HepG2 (cell line): ENCODE results near the gene KDM5B. TPM values are rescaled to one million over a fixed set of nuclear protein-coding genes. Genes with fewer than 3 reads are reported as not detected.

Experiments used
- ATAC-seq: fragments of 200-7000 bp; cut with Tn5 transposase; 3 replicates; pipeline ENCODE4 v1.9.1; 2020; ENCODE audit warnings: mild to moderate bottlenecking, moderate library complexity
- BruUV-seq: library from RNA; stranded (reverse); fragments of 400-500 nt; replicated peaks from 2 replicates; lab custom pipeline; 2021; lab: Mats Ljungman, UMichigan
- CTCF ChIA-PET: fragments of 300-600 bp; formaldehyde crosslinking; extraction: SDS; loops from one replicate; lab custom pipeline; 2021; ENCODE audit warnings: low total read pairs, inconsistent platforms, low intra/inter-chr PET ratio; lab: Yijun Ruan, JAX
- POLR2A ChIA-PET: fragments of 350-600 bp; sonication (Branson Sonifier 250); formaldehyde crosslinking; loops from one replicate; lab custom pipeline; 2020; ENCODE audit warnings: antibody characterized with exemption, inconsistent platforms; lab: Yijun Ruan, JAX
- DNase-seq: peaks from one replicate; pipeline ENCODE4 v3.0.0-alpha.2; 2015; ENCODE audit warnings: low spot score
- FAIRE-seq: peaks from 3 replicates; lab custom pipeline; 2011; peaks lifted over from hg19 to GRCh38; lab: Jason Lieb, UNC
- H2AFZ ChIP-seq: one replicate; pipeline ENCODE4 v1.6.1; 2011; ENCODE audit warnings: low read length, inconsistent platforms
- H3K27ac ChIP-seq: fragments of 300-600 bp; 3 replicates; pipeline ENCODE4 v1.8.0; 2011; ENCODE audit warnings: mixed run types, mild to moderate bottlenecking, mixed read lengths, low read length, inconsistent platforms; ENCODE audit not compliant: insufficient read depth; ENCODE audit errors: extremely low read length
- H3K27me3 ChIP-seq, 2 experiments: fragments of 200-600 bp in 1 of 2; 2 replicates in 1 of 2; 3 replicates in 1 of 2; pipeline versions ENCODE4 v1.6.0 to v1.8.0; 2011; ENCODE audit warnings: low read length in 2 of 2, mild to moderate bottlenecking in 2 of 2, moderate library complexity in 2 of 2, inconsistent platforms in 1 of 2; ENCODE audit not compliant: insufficient read depth in 2 of 2, control insufficient read depth in 1 of 2
- H3K36me3 ChIP-seq, 2 experiments: fragments of 200-600 bp in 1 of 2; replicated peaks in 1 of 2; 2 replicates in 1 of 2; 3 replicates in 1 of 2; pipeline versions ENCODE4 v1.5.1 to v1.8.0; 2011; ENCODE audit warnings: low read length in 2 of 2, inconsistent platforms in 1 of 2; ENCODE audit not compliant: insufficient read depth in 2 of 2, control insufficient read depth in 1 of 2
- H3K4me1 ChIP-seq: 2 replicates; pipeline ENCODE4 v1.5.1; 2012; ENCODE audit warnings: low read length, inconsistent platforms; ENCODE audit not compliant: insufficient read depth
- H3K4me2 ChIP-seq: 2 replicates; pipeline ENCODE4 v1.6.0; 2011; ENCODE audit warnings: low read depth, low read length, inconsistent platforms
- H3K4me3 ChIP-seq, 3 experiments: fragments of 200-600 bp in 1 of 3; sonication (generic), shearing (Covaris generic) in 1 of 3; replicated peaks in 1 of 3; 2 replicates each; pipeline ENCODE4 v1.5.1; 2011 to 2016; ENCODE audit warnings: low read length in 3 of 3, inconsistent platforms in 2 of 3, low read depth in 2 of 3, mild to moderate bottlenecking in 2 of 3, control low read depth in 1 of 3, mixed read lengths in 1 of 3; ENCODE audit not compliant: insufficient read depth in 1 of 3
- H3K79me2 ChIP-seq: one replicate; pipeline ENCODE4 v1.6.1; 2011; ENCODE audit warnings: low read length, inconsistent platforms; ENCODE audit not compliant: insufficient read depth
- H3K9ac ChIP-seq: 2 replicates; pipeline ENCODE4 v1.6.0; 2011; ENCODE audit warnings: mild to moderate bottlenecking, low read depth, low read length, inconsistent platforms; ENCODE audit not compliant: insufficient read depth
- H3K9me3 ChIP-seq: 2 replicates; pipeline ENCODE4 v1.5.1; 2012; ENCODE audit warnings: mild to moderate bottlenecking, low read length
- H4K20me1 ChIP-seq: 2 replicates; pipeline ENCODE4 v1.6.0; 2011; ENCODE audit warnings: inconsistent platforms, mild to moderate bottlenecking, low read length, moderate library complexity; ENCODE audit not compliant: insufficient read depth
- ATF6 ChIP-seq: sonication (generic); formaldehyde crosslinking; conservative IDR thresholded peaks from 2 replicates; pipeline ENCODE4 v1.4.0; 2020; ENCODE audit warnings: missing genetic modification reagents
- CC2D1A ChIP-seq: sonication (generic); formaldehyde crosslinking; IDR thresholded peaks from 2 replicates; pipeline ENCODE4 v1.8.1; 2023; ENCODE audit warnings: mild to moderate bottlenecking, missing genetic modification reagents
- HOXA3 ChIP-seq: sonication (generic); formaldehyde crosslinking; IDR thresholded peaks from 2 replicates; pipeline ENCODE4 v1.5.0; 2020; ENCODE audit warnings: missing genetic modification reagents
- MIER2 ChIP-seq: IDR thresholded peaks from 2 replicates; pipeline ENCODE4 v1.6.1; 2016; ENCODE audit warnings: missing biosample characterization, missing genetic modification reagents
- NFIB ChIP-seq: sonication (generic); formaldehyde crosslinking; IDR thresholded peaks from 2 replicates; pipeline ENCODE4 v1.9.0; 2021; ENCODE audit warnings: missing genetic modification reagents, mild to moderate bottlenecking, borderline replicate concordance
- NRL ChIP-seq: sonication (generic); formaldehyde crosslinking; IDR thresholded peaks from 2 replicates; pipeline ENCODE4 v1.5.0; 2020; ENCODE audit warnings: missing genetic modification reagents, mild to moderate bottlenecking, moderate library complexity, borderline replicate concordance
- PAF1 ChIP-seq: IDR thresholded peaks from 2 replicates; pipeline ENCODE4 v1.6.1; 2016; ENCODE audit warnings: missing genetic modification reagents, missing compliant biosample characterization
- PCBP2 ChIP-seq: fragments of 200-400 bp; formaldehyde crosslinking; optimal IDR thresholded peaks from 2 replicates; pipeline ENCODE3; 2018; ENCODE audit warnings: low read length, low read depth; ENCODE audit not compliant: poor library complexity, severe bottlenecking
- RBM22 ChIP-seq: fragments of 200-400 bp; formaldehyde crosslinking; optimal IDR thresholded peaks from 2 replicates; pipeline ENCODE3; 2017; ENCODE audit warnings: mild to moderate bottlenecking, low read length, moderate library complexity
- SNAI1 ChIP-seq: sonication (generic); formaldehyde crosslinking; IDR thresholded peaks from 2 replicates; pipeline ENCODE4 v1.5.0; 2020; ENCODE audit warnings: mild to moderate bottlenecking, missing genetic modification reagents, borderline replicate concordance
- XBP1 ChIP-seq: sonication (generic); formaldehyde crosslinking; IDR thresholded peaks from 2 replicates; pipeline ENCODE4 v1.5.0; 2020; ENCODE audit warnings: missing genetic modification reagents
- ZBTB4 ChIP-seq: sonication (generic); formaldehyde crosslinking; IDR thresholded peaks from 2 replicates; pipeline ENCODE4 v1.4.0; 2020; ENCODE audit warnings: missing genetic modification reagents, mild to moderate bottlenecking, borderline replicate concordance
- ZFX ChIP-seq: sonication (generic); formaldehyde crosslinking; IDR thresholded peaks from 2 replicates; pipeline ENCODE4 v1.4.0; 2020; ENCODE audit warnings: mild to moderate bottlenecking, low read depth, missing genetic modification reagents, moderate library complexity
- ZNF234 ChIP-seq: sonication (generic); formaldehyde crosslinking; conservative IDR thresholded peaks from 2 replicates; pipeline ENCODE4 v1.5.1; 2020; ENCODE audit warnings: mild to moderate bottlenecking, missing genetic modification reagents
- ZNF619 ChIP-seq: sonication (generic); formaldehyde crosslinking; IDR thresholded peaks from 2 replicates; pipeline ENCODE4 v1.4.0; 2020; ENCODE audit warnings: mild to moderate bottlenecking, missing genetic modification reagents
- ZNF660 ChIP-seq: sonication (generic); formaldehyde crosslinking; IDR thresholded peaks from 2 replicates; pipeline ENCODE4 v1.5.1; 2020; ENCODE audit warnings: mild to moderate bottlenecking, low read depth, missing genetic modification reagents, borderline replicate concordance
- WGBS: methylation state at CpG from one replicate; pipeline ENCODE4 v1.1.6; 2017; ENCODE audit warnings: low lambda C conversion rate; 5-methylcytosine and 5-hydroxymethylcytosine counted together
- in situ Hi-C: cut with HindIII; loops from 2 replicates; pipeline ENCODE4 v1.10.0; 2017; ENCODE audit warnings: low pct_unique_long_range_greater_than_20kb; ENCODE audit not compliant: extremely low pct_ligation_motif_present
- intact Hi-C: fragments of 100-400 bp; cut with micrococcal nuclease; formaldehyde crosslinking; loops from one replicate; pipeline ENCODE4 v1.10.0; 2022; ENCODE audit not compliant: unreplicated experiment
- polyA plus RNA-seq, 8 experiments: library from polyadenylated mRNA; depleted of rRNA in 3 of 8; stranded (reverse) in 7 of 8; unstranded in 1 of 8; fragments of >200 nt; fragmentation: Illumina TruSeq in 4 of 8; extraction: Trizol in 4 of 8; gene quantifications; 2 replicates each; pipeline versions ENCODE4 v1.2.1 to v1.2.3, GENCODE V29; 2011 to 2016; ENCODE audit warnings: low read depth in 4 of 8, missing spikeins in 1 of 8, mixed read lengths in 1 of 8; ENCODE audit not compliant: insufficient read depth in 1 of 8
- total RNA-seq, 5 experiments: library from RNA; depleted of rRNA; stranded (reverse); fragments of >200 nt; fragmentation: Illumina TruSeq; extraction: Trizol; gene quantifications; 2 replicates each; pipeline ENCODE4 v1.2.3, GENCODE V29; 2016; ENCODE audit warnings: low read depth in 1 of 5

Gene KDM5B
- total and polyA plus RNA-seq, 2 of the 13 experiments (the other 11 are each of a cell fraction or from before 2014, with no cell fraction given), result 34.2 to 35.4 TPM

GRCh38 chr1:202688401-202688800, 119.8 kb downstream of the KDM5B start (continued):
- TF ChIP-seq ZBTB4 (CRISPR knock-in tag) (no peak), ZNF660 (CRISPR knock-in tag) (no peak), CC2D1A (CRISPR knock-in tag) (no peak), PAF1 (no peak), MIER2 (no peak), NRL (CRISPR knock-in tag) (no peak), SNAI1 (CRISPR knock-in tag) (no peak), ZFX (no peak), PCBP2 (no peak), RBM22 (no peak)

DNA sequence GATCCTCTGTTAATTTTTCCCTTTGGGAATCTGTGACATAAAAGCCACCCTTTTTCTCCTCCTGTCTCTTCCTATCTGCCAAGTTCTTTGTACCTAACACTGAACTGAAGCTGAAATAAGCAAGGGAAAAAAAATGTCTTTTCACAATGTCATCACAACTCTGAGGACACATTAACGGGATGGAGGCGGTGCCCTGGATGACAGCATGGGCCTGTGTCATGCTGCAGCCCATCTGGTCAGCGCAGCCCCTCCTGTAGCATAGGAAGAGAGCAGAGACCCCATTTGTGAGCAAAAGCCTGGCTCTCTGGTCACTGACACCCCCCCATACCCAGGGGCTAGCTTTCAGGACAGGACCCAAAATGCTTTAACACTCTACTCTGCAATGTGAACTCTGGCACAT, 120.4 kb downstream of the KDM5B start:
- POLR2A ChIA-PET, result no interaction called here
- TF ChIP-seq ZNF619, result no peak
- no peak for TF ChIP-seq XBP1
- no peak for TF ChIP-seq ZNF234
- TF ChIP-seq NFIB (CRISPR knock-in tag), result no peak
- TF ChIP-seq HOXA3, result no peak
- TF ChIP-seq ATF6 (CRISPR knock-in tag), result no peak
- no peak overlapping the region for H3K27ac ChIP-seq
- no peaks in the 10 kb centered on the region for H3K4me1 ChIP-seq
- H3K36me3 ChIP-seq, result no peaks in the 10 kb centered on the region
- no peak overlapping the region for H3K9ac ChIP-seq
- DNase-seq, result no peak
- CTCF ChIA-PET, result no interaction called here
- H3K4me2 ChIP-seq, result no peak overlapping the region
- in situ Hi-C loops (no loop called here), intact Hi-C loops (no loop called here)
- no peaks in the 10 kb centered on the region for H3K9me3 ChIP-seq
- peaks cover 1 to 34% of the 10 kb centered on the region in 2 experiments; a peak in 2 of 5 replicates for H3K27me3 ChIP-seq
- H3K4me3 ChIP-seq, result no peak overlapping the region
- no peak for FAIRE-seq
- no peaks in the 10 kb centered on the region for H3K79me2 ChIP-seq
- H2AFZ ChIP-seq, result no peak overlapping the region
- no peak for ATAC-seq
- 0% methylated on average over 3 of the region's 3 CpGs for WGBS
- H4K20me1 ChIP-seq, result no peaks in the 10 kb centered on the region; the same call in 1 of the 2 replicates
- BruUV-seq, result no TSS peak
